ENCODE measurements around the gene S100A1. TPM values are rescaled to one million over a fixed set of nuclear protein-coding genes. Genes with fewer than 3 reads are reported as not detected.

The S100A1 gene
- total RNA-seq, 1 experiment from 2014 or later = 1.3 TPM

- ChIA-PET POLR2A (no interaction called here), CTCF (interaction anchor here (2.2 to 2.7 kb wide), 2 partner anchors 25 to 30 kb away, joined by 9 to 39 read pairs; partner anchors contain the start of gene S100A13)
- no peak for DNase-seq (ENCODE audit: low spot score)
- TF ChIP-seq PRDM15 (CRISPR knock-in tag; IDR thresholded peaks at IDR 0.05) (no peak), NR2C2 (CRISPR knock-in tag; IDR thresholded peaks at IDR 0.05) (no peak), SP1 (CRISPR knock-in tag; conservative IDR thresholded peaks at IDR 0.05) (no peak), GTF2I (CRISPR knock-in tag; conservative IDR thresholded peaks at IDR 0.05) (no peak), ZNF281 (CRISPR knock-in tag; IDR thresholded peaks at IDR 0.05) (no peak), ZNF263 (CRISPR knock-in tag; IDR thresholded peaks at IDR 0.05; ENCODE audit: low read depth) (no peak)
- H3K27me3 Mint-ChIP-seq (ENCODE audit: low read depth) = no peaks in the 10 kb centered on the region
- no peak for ATAC-seq
- H3K9me3 Mint-ChIP-seq = no peaks in the 10 kb centered on the region
- no peak overlapping the region for H3K4me3 Mint-ChIP-seq
- no peak overlapping the region for H3K27ac Mint-ChIP-seq
- H3K4me1 Mint-ChIP-seq = peaks cover 33% of the 10 kb centered on the region
- no peaks in the 10 kb centered on the region; the same call in 1 of the 2 replicates for H3K36me3 Mint-ChIP-seq
These were observed 31.0 kb upstream of the S100A1 start for GRCh38 chr1:153597206-153597605.

GRCh38 chr1:153598309-153599172, 29.7 kb upstream of the S100A1 start:
- ATAC-seq = peak; percentile 99
- peak overlapping the region; percentile 93 for H3K27ac Mint-ChIP-seq
- CTCF ChIA-PET = interaction anchor here (0.5 to 2.7 kb wide), 11 partner anchors 9 to 158 kb away, joined by 3 to 39 read pairs (median 5); partner anchors contain the start of genes INTS3, S100A13, S100A14 and S100A16

More at GRCh38 chr1:153598309-153599172, 29.7 kb upstream of the S100A1 start:
- no peaks in the 10 kb centered on the region; the same call in 1 of the 2 replicates for H3K36me3 Mint-ChIP-seq
- H3K4me3 Mint-ChIP-seq = 0 out of 2 replicates have a peak overlapping the region, but pooled peaks have one; percentile 2
- H3K4me1 Mint-ChIP-seq = peaks cover 28% of the 10 kb centered on the region
- H3K9me3 Mint-ChIP-seq = no peaks in the 10 kb centered on the region
- POLR2A ChIA-PET = interaction anchor here (0.6 to 2.2 kb wide), 6 partner anchors 14 to 735 kb away, joined by 3 to 8 read pairs (median 5); partner anchors contain the start of genes S100A13 and S100A16
- TF ChIP-seq CREM (CRISPR knock-in tag; IDR thresholded peaks at IDR 0.05) (no peak), ETV6 (CRISPR knock-in tag; IDR thresholded peaks at IDR 0.05) (peak; percentile 48; the same call in 1 of the 2 replicates), TEAD4 (CRISPR knock-in tag; IDR thresholded peaks at IDR 0.05) (no peak), FOXP4 (CRISPR knock-in tag; IDR thresholded peaks at IDR 0.05) (peak; percentile 57; the same call in 1 of the 2 replicates), OVOL2 (CRISPR knock-in tag; IDR thresholded peaks at IDR 0.05; ENCODE audit: borderline replicate concordance) (no peak), CDX4 (CRISPR knock-in tag; IDR thresholded peaks at IDR 0.05; ENCODE audit: borderline replicate concordance) (no peak), ZNF423 (CRISPR knock-in tag; IDR thresholded peaks at IDR 0.05) (peak; percentile 59; the same call in 1 of the 2 replicates), HMGA2 (CRISPR knock-in tag; IDR thresholded peaks at IDR 0.05) (no peak), STAT6 (CRISPR knock-in tag; conservative IDR thresholded peaks at IDR 0.05; ENCODE audit: low read depth) (no peak), GRHL2 (CRISPR knock-in tag; IDR thresholded peaks at IDR 0.05; ENCODE audit: insufficient replicate concordance, severe bottlenecking) (no peak), ZNF232 (CRISPR knock-in tag; IDR thresholded peaks at IDR 0.05) (0 out of 2 replicates have a peak, but pooled peaks have one; percentile 36), ZNF416 (CRISPR knock-in tag; IDR thresholded peaks at IDR 0.05) (0 out of 2 replicates have a peak, but pooled peaks have one; percentile 29), ZNF121 (CRISPR knock-in tag; IDR thresholded peaks at IDR 0.05) (peak; percentile 97)
- peak; percentile 50 for DNase-seq (ENCODE audit: low spot score)
- no peaks in the 10 kb centered on the region for H3K27me3 Mint-ChIP-seq (ENCODE audit: low read depth)
